ENCODE data around the gene BTN1A1.

The BTN1A1 gene

GRCh38 chr6:26464416-26465131, 35.5 kb upstream of the BTN1A1 start:
- Histone ChIP-seq H3K27me3 (ENCODE audit: insufficient read depth, poor library complexity, severe bottlenecking) (no peaks in the 10 kb centered on the region), H3K4me1 (ENCODE audit: insufficient read depth, poor library complexity, severe bottlenecking) (no peaks in the 10 kb centered on the region), H3K4me3 (ENCODE audit: severe bottlenecking) (no peak overlapping the region), H3K9me3 (ENCODE audit: severe bottlenecking) (no peaks in the 10 kb centered on the region), H3K27ac (ENCODE audit: poor library complexity, severe bottlenecking) (no peak overlapping the region), H3K36me3 (ENCODE audit: low read depth) (peaks cover 87% of the 10 kb centered on the region)
- no peak for DNase-seq (ENCODE audit: low spot score)
- ATAC-seq (ENCODE audit: low read depth), result no peak
- no peak for TF ChIP-seq CTCF (IDR thresholded peaks at IDR 0.05; ENCODE audit: poor library complexity, severe bottlenecking)

- peaks cover 79% of the 10 kb centered on the region for H3K36me3 ChIP-seq (ENCODE audit: low read depth)
These were observed 34.3 kb upstream of the BTN1A1 start for GRCh38 chr6:26465776-26466175.

GRCh38 chr6:26468829-26469228, 31.3 kb upstream of the BTN1A1 start:
- Histone ChIP-seq H3K4me1 (ENCODE audit: insufficient read depth, poor library complexity, severe bottlenecking) (no peaks in the 10 kb centered on the region), H3K36me3 (ENCODE audit: low read depth) (peaks cover 50% of the 10 kb centered on the region), H3K4me3 (ENCODE audit: severe bottlenecking) (no peak overlapping the region), H3K27ac (ENCODE audit: poor library complexity, severe bottlenecking) (no peak overlapping the region), H3K9me3 (ENCODE audit: severe bottlenecking) (no peaks in the 10 kb centered on the region), H3K27me3 (ENCODE audit: insufficient read depth, poor library complexity, severe bottlenecking) (no peaks in the 10 kb centered on the region)
- TF ChIP-seq CTCF (IDR thresholded peaks at IDR 0.05; ENCODE audit: poor library complexity, severe bottlenecking), result no peak
- DNase-seq (ENCODE audit: low spot score) (no peak), ATAC-seq (ENCODE audit: low read depth) (no peak)

More at GRCh38 chr6:26465776-26466175, 34.3 kb upstream of the BTN1A1 start:
- TF ChIP-seq CTCF (IDR thresholded peaks at IDR 0.05; ENCODE audit: poor library complexity, severe bottlenecking), result no peak
- DNase-seq (ENCODE audit: low spot score) (no peak), ATAC-seq (ENCODE audit: low read depth) (no peak)
- Histone ChIP-seq H3K4me3 (ENCODE audit: severe bottlenecking) (no peak overlapping the region), H3K27ac (ENCODE audit: poor library complexity, severe bottlenecking) (no peak overlapping the region), H3K9me3 (ENCODE audit: severe bottlenecking) (no peaks in the 10 kb centered on the region), H3K4me1 (ENCODE audit: insufficient read depth, poor library complexity, severe bottlenecking) (no peaks in the 10 kb centered on the region), H3K27me3 (ENCODE audit: insufficient read depth, poor library complexity, severe bottlenecking) (no peaks in the 10 kb centered on the region)

GRCh38 chr6:26470643-26471042, 29.5 kb upstream of the BTN1A1 start:
- no peaks in the 10 kb centered on the region for H3K27me3 ChIP-seq (ENCODE audit: insufficient read depth, poor library complexity, severe bottlenecking)
- ATAC-seq (ENCODE audit: low read depth) (no peak), DNase-seq (ENCODE audit: low spot score) (no peak)
- peaks cover 9% of the 10 kb centered on the region for H3K4me1 ChIP-seq (ENCODE audit: insufficient read depth, poor library complexity, severe bottlenecking)
- H3K4me3 ChIP-seq (ENCODE audit: severe bottlenecking), result no peak overlapping the region
- H3K36me3 ChIP-seq (ENCODE audit: low read depth), result peaks cover 34% of the 10 kb centered on the region
- TF ChIP-seq CTCF (IDR thresholded peaks at IDR 0.05; ENCODE audit: poor library complexity, severe bottlenecking), result no peak
- H3K27ac ChIP-seq (ENCODE audit: poor library complexity, severe bottlenecking), result no peak overlapping the region
- no peaks in the 10 kb centered on the region for H3K9me3 ChIP-seq (ENCODE audit: severe bottlenecking)

GRCh38 chr6:26471970-26472369, 28.1 kb upstream of the BTN1A1 start:
- Histone ChIP-seq H3K27me3 (ENCODE audit: insufficient read depth, poor library complexity, severe bottlenecking) (no peaks in the 10 kb centered on the region), H3K4me3 (ENCODE audit: severe bottlenecking) (no peak overlapping the region), H3K4me1 (ENCODE audit: insufficient read depth, poor library complexity, severe bottlenecking) (peaks cover 13% of the 10 kb centered on the region), H3K36me3 (ENCODE audit: low read depth) (peaks cover 21% of the 10 kb centered on the region), H3K27ac (ENCODE audit: poor library complexity, severe bottlenecking) (no peak overlapping the region), H3K9me3 (ENCODE audit: severe bottlenecking) (no peaks in the 10 kb centered on the region)
- no peak for TF ChIP-seq CTCF (IDR thresholded peaks at IDR 0.05; ENCODE audit: poor library complexity, severe bottlenecking)
- ATAC-seq (ENCODE audit: low read depth) (no peak), DNase-seq (ENCODE audit: low spot score) (no peak)
